B cell (primary cell): Measurements from ENCODE around the gene ZNF14. TPM values are rescaled to one million over a fixed set of nuclear protein-coding genes. Genes with fewer than 3 reads are reported as not detected.

Experiments used
- ATAC-seq: fragments of 200-7000 bp; cut with Tn5 transposase; one replicate; pipeline ENCODE4 v1.10.0; 2021; ENCODE audit warnings: low read depth, mild to moderate bottlenecking, moderate number of reproducible peaks, moderate library complexity
- CTCF ChIA-PET: fragments of 350-600 bp; sonication (Branson Sonifier 250); formaldehyde crosslinking; loops from one replicate; lab custom pipeline; 2021; ENCODE audit warnings: antibody characterized with exemption, inconsistent platforms; lab: Charles Lee
- POLR2A ChIA-PET: fragments of 350-600 bp; sonication (Branson Sonifier 250); formaldehyde crosslinking; loops from one replicate; lab custom pipeline; 2021; ENCODE audit warnings: antibody characterized with exemption; lab: Charles Lee
- DNase-seq: peaks from one replicate; pipeline ENCODE4 v3.0.0; 2013
- H2AFZ ChIP-seq: 2 replicates; pipeline ENCODE4 v1.6.1; 2012; ENCODE audit warnings: mild to moderate bottlenecking, low read depth, low read length; ENCODE audit not compliant: insufficient read depth, poor library complexity, severe bottlenecking
- H3K27ac ChIP-seq, 2 donors: 1 replicate in 1 of 2; 2 replicates in 1 of 2; pipeline ENCODE4 v1.5.1; 2012 to 2013; ENCODE audit warnings: low read length in 2 of 2, mild to moderate bottlenecking in 2 of 2, moderate library complexity in 1 of 2
- H3K27me3 ChIP-seq, 4 experiments: fragments of 200-600 bp in 1 of 4; sonication (generic) in 1 of 4; replicated peaks in 1 of 4; 1 replicate in 2 of 4; 2 replicates in 2 of 4; pipeline versions ENCODE4 v1.6.1 to v1.7.0; 2013 to 2016; ENCODE audit warnings: low read length in 3 of 4, mild to moderate bottlenecking in 2 of 4, mixed read lengths in 1 of 4, moderate library complexity in 1 of 4; ENCODE audit not compliant: insufficient read depth in 4 of 4, control insufficient read depth in 3 of 4; ENCODE audit errors: control extremely low read depth in 1 of 4
- H3K36me3 ChIP-seq, 2 experiments: replicated peaks in 1 of 2; 1 replicate in 1 of 2; 2 replicates in 1 of 2; pipeline versions ENCODE4 v1.6.1 to v1.7.1; 2013; ENCODE audit warnings: low read length in 1 of 2; ENCODE audit not compliant: insufficient read depth in 2 of 2, control insufficient read depth in 1 of 2; ENCODE audit errors: control extremely low read depth in 1 of 2, extremely low read depth in 1 of 2
- H3K4me1 ChIP-seq, 2 donors: fragments of 200-600 bp in 1 of 2; sonication (generic) in 1 of 2; 1 replicate in 1 of 2; 2 replicates in 1 of 2; pipeline versions ENCODE4 v1.5.1 to v1.6.1; 2013 to 2017; ENCODE audit warnings: low read length in 2 of 2; ENCODE audit not compliant: control insufficient read depth in 2 of 2, insufficient read depth in 2 of 2
- H3K4me2 ChIP-seq: replicated peaks from 2 replicates; pipeline ENCODE3; 2012; ENCODE audit warnings: mild to moderate bottlenecking, low read depth, low read length; ENCODE audit not compliant: poor library complexity, severe bottlenecking
- H3K4me3 ChIP-seq, 5 experiments: fragments of 200-600 bp in 1 of 5; sonication (generic) in 1 of 5; 1 replicate in 3 of 5; 2 replicates in 2 of 5; pipeline versions ENCODE4 v1.5.1 to v1.7.0; 2011 to 2016; ENCODE audit warnings: low read length in 4 of 5, mild to moderate bottlenecking in 4 of 5, low read depth in 2 of 5, control low read depth in 1 of 5, moderate library complexity in 1 of 5; ENCODE audit not compliant: insufficient read depth in 1 of 5; ENCODE audit errors: control extremely low read depth in 1 of 5, extremely low read depth in 1 of 5
- H3K79me2 ChIP-seq: fragments of 200-600 bp; sonication (generic); one replicate; pipeline ENCODE4 v1.6.0; 2016; ENCODE audit warnings: low read length; ENCODE audit not compliant: control insufficient read depth, insufficient read depth
- H3K9ac ChIP-seq: fragments of 200-600 bp; sonication (generic); 2 replicates; pipeline ENCODE4 v1.6.1; 2017; ENCODE audit warnings: mild to moderate bottlenecking, low read length, moderate library complexity
- H3K9me3 ChIP-seq, 3 donors: one replicate each; pipeline versions ENCODE4 v1.6.1 to v1.7.1; 2013; ENCODE audit warnings: low read length in 2 of 3; ENCODE audit not compliant: control insufficient read depth in 2 of 3, insufficient read depth in 1 of 3; ENCODE audit errors: control extremely low read depth in 1 of 3
- H4K20me1 ChIP-seq: 2 replicates; pipeline ENCODE4 v1.6.0; 2012; ENCODE audit warnings: mild to moderate bottlenecking, low read length; ENCODE audit not compliant: insufficient read depth, control insufficient read depth, poor library complexity, severe bottlenecking
- H3K27ac Mint-ChIP-seq: one replicate; pipeline ENCODE4 v1.8.0; 2021; ENCODE audit warnings: mixed read lengths
- H3K27me3 Mint-ChIP-seq: one replicate; pipeline ENCODE4 v1.8.0; 2021; ENCODE audit warnings: mixed read lengths
- H3K4me1 Mint-ChIP-seq: one replicate; pipeline ENCODE4 v1.8.0; 2021; ENCODE audit warnings: mixed read lengths
- H3K4me3 Mint-ChIP-seq: one replicate; pipeline ENCODE4 v1.8.0; 2021; ENCODE audit warnings: mixed read lengths
- H3K9me3 Mint-ChIP-seq: one replicate; pipeline ENCODE4 v1.8.0; 2022; ENCODE audit warnings: mixed read lengths; ENCODE audit not compliant: insufficient read depth
- EZH2 ChIP-seq: IDR thresholded peaks from 2 replicates; pipeline ENCODE4 v1.6.1; 2012; ENCODE audit warnings: borderline replicate concordance, low read depth, mild to moderate bottlenecking, moderate library complexity, low read length; ENCODE audit not compliant: insufficient read depth, poor library complexity, severe bottlenecking
- WGBS: methylation state at CpG from one replicate; pipeline ENCODE4 v1.1.5; 2013; ENCODE audit warnings: missing lambda C conversion rate; ENCODE audit not compliant: insufficient coverage; 5-methylcytosine and 5-hydroxymethylcytosine counted together
- intact Hi-C: fragments of 100-400 bp; cut with micrococcal nuclease; formaldehyde crosslinking; loops from one replicate; pipeline ENCODE4 v1.10.0; 2022
- polyA plus RNA-seq: library from polyadenylated mRNA; depleted of rRNA; stranded (reverse); fragments of >200 nt; gene quantifications from 2 replicates; pipeline ENCODE4 v1.2.3, GENCODE V29; 2012
- total RNA-seq, 2 donors: library from RNA; stranded (reverse); fragments of 120-200 nt in 1 of 2; gene quantifications; 1 replicate in 1 of 2; 2 replicates in 1 of 2; pipeline versions ENCODE4 v1.2.3 to v1.2.4, GENCODE V29; 2013 to 2022
- TF ChIP-seq, protein P1 (sequence below): fragments of 200-600 bp; IDR thresholded peaks from one replicate; pipeline ENCODE4 v1.8.0; 2022; ENCODE audit warnings: antibody characterized with exemption, mild to moderate bottlenecking

ZNF14 gene
- total and polyA plus RNA-seq, 2 donors (not counting 1 experiment from before 2014, with no cell fraction given) = 3.4 to 21.0 TPM

DNA sequence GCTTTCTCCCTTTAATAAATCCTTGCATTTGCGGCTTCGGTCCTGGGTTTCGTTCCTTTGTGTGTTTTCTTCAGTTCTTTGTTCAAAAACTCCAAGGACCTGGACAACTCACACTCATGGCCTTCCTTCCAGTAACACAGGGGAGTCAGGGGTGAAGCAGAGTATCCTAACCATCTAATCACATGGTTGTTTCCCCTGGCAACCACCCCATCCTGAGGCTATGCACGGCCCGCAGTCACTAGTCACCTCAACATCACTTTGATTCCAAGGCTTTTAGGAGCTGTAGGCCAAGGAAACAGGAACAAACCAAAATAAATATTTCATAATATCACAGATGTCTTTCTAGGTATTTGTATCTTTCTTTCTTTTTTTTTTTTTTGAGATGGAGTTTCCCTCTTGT lies 35.3 kb downstream of the ZNF14 start:
- no peak overlapping the region for H3K9ac ChIP-seq
- Mint-ChIP-seq H3K9me3 (peaks cover 7% of the 10 kb centered on the region), H3K4me3 (no peak overlapping the region), H3K27me3 (no peaks in the 10 kb centered on the region), H3K4me1 (no peaks in the 10 kb centered on the region), H3K27ac (no peak overlapping the region)
- ChIA-PET CTCF (no interaction called here), POLR2A (no interaction called here)
- no peaks in the 10 kb centered on the region for H3K36me3 ChIP-seq
- H3K27me3 ChIP-seq = no peaks in the 10 kb centered on the region
- H3K4me1 ChIP-seq = no peaks in the 10 kb centered on the region
- H3K4me2 ChIP-seq = no peak overlapping the region
- no peak for DNase-seq
- WGBS = 93% methylated on average over 3 of the region's 5 CpGs
- intact Hi-C loops = no loop called here
- no peaks in the 10 kb centered on the region for H3K79me2 ChIP-seq
- H2AFZ ChIP-seq = no peak overlapping the region
- peaks cover 0 to 29% (median 2%) of the 10 kb centered on the region in 3 donors for H3K9me3 ChIP-seq
- H3K27ac ChIP-seq = no peak overlapping the region
- no peak for TF ChIP-seq EZH2
- TF ChIP-seq, protein P1, sequence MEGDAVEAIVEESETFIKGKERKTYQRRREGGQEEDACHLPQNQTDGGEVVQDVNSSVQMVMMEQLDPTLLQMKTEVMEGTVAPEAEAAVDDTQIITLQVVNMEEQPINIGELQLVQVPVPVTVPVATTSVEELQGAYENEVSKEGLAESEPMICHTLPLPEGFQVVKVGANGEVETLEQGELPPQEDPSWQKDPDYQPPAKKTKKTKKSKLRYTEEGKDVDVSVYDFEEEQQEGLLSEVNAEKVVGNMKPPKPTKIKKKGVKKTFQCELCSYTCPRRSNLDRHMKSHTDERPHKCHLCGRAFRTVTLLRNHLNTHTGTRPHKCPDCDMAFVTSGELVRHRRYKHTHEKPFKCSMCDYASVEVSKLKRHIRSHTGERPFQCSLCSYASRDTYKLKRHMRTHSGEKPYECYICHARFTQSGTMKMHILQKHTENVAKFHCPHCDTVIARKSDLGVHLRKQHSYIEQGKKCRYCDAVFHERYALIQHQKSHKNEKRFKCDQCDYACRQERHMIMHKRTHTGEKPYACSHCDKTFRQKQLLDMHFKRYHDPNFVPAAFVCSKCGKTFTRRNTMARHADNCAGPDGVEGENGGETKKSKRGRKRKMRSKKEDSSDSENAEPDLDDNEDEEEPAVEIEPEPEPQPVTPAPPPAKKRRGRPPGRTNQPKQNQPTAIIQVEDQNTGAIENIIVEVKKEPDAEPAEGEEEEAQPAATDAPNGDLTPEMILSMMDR = no peak
- ATAC-seq = no peak
- H4K20me1 ChIP-seq = no peaks in the 10 kb centered on the region
- no peak overlapping the region for H3K4me3 ChIP-seq

DNA sequence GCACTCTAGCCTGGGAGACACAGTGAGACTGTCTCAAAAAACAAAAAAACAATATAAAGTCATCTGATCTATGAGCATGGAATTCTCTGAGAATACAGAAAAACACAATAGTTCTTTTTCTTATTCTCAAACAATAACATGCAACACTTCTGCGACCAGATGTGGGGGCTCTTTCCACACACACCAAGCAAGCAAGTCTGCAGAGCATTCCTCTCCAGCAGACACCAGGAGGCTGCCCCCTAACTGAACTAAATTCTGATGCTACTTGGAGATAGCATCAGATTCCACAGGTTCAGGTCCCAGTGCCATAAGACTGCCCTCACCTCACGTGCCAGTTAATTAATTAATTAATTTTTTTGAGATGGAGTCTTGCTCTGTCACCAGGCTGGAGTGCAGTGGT lies 36.5 kb downstream of the ZNF14 start:
- Histone ChIP-seq H3K79me2 (no peaks in the 10 kb centered on the region), H3K4me2 (no peak overlapping the region), H3K27ac (no peak overlapping the region), H3K4me1 (no peaks in the 10 kb centered on the region), H3K27me3 (no peaks in the 10 kb centered on the region), H3K9me3 (peaks cover 0 to 25% (median 2%) of the 10 kb centered on the region in 3 donors), H3K9ac (no peak overlapping the region), H3K36me3 (no peaks in the 10 kb centered on the region), H4K20me1 (no peaks in the 10 kb centered on the region), H2AFZ (no peak overlapping the region), H3K4me3 (no peak overlapping the region)
- no peak overlapping the region for H3K4me3 Mint-ChIP-seq
- H3K27me3 Mint-ChIP-seq = no peaks in the 10 kb centered on the region
- ChIA-PET CTCF (no interaction called here), POLR2A (no interaction called here)
- H3K9me3 Mint-ChIP-seq = peaks cover 7% of the 10 kb centered on the region
- ATAC-seq = no peak
- intact Hi-C loops = no loop called here
- no peak for TF ChIP-seq EZH2
- TF ChIP-seq, protein P1 = no peak
- WGBS = 71% methylated on average over 1 of the region's 2 CpGs
- no peak overlapping the region for H3K27ac Mint-ChIP-seq
- no peak for DNase-seq
- no peaks in the 10 kb centered on the region for H3K4me1 Mint-ChIP-seq
